ENCODE data around the gene DIO3. TPM values are rescaled to one million over a fixed set of nuclear protein-coding genes. Genes with fewer than 3 reads are reported as not detected.

The DIO3 gene
- total RNA-seq, 1 experiment from 2014 or later, result not detected

- no peaks in the 10 kb centered on the region for H3K79me2 ChIP-seq (ENCODE audit: insufficient read depth, low read length)
- no peak overlapping the region for H4K5ac ChIP-seq (ENCODE audit: insufficient read length, low read depth, low read length)
- H3K9me3 ChIP-seq (ENCODE audit: control insufficient read depth, low read depth, low read length), result peaks cover 10% of the 10 kb centered on the region
- no peak overlapping the region for H2BK12ac ChIP-seq (ENCODE audit: insufficient read length, low read depth, low read length)
- peak overlapping the region; percentile 43 for H3K4me2 ChIP-seq (ENCODE audit: insufficient read depth, insufficient read length, low read length)
- H2AFZ ChIP-seq (ENCODE audit: low read length), result no peak overlapping the region
- no peak overlapping the region for H3K18ac ChIP-seq (ENCODE audit: insufficient read length, low read depth, low read length)
- Mint-ChIP-seq H3K9me3 (peaks cover 19% of the 10 kb centered on the region in 2 experiments), H3K36me3 (ENCODE audit: insufficient read depth in 1 of 3, low read depth in 3 of 3) (peaks cover 4 to 9% (median 7%) of the 10 kb centered on the region in 3 experiments; a peak in 6 of 7 replicates), H3K4me1 (peaks cover 10 to 21% of the 10 kb centered on the region in 2 experiments), H3K4me3 (peak overlapping the region; percentile 14 to 58; a peak in 2 of 5 replicates), H3K27ac (no peak overlapping the region), H3K27me3 (ENCODE audit: low read depth) (peaks cover 91% of the 10 kb centered on the region)
- DNase-seq, result peak; percentile 51
- H3K4me1 ChIP-seq (ENCODE audit: insufficient read depth, low read length), result no peaks in the 10 kb centered on the region
- no peak overlapping the region for H4K8ac ChIP-seq (replicated peaks; ENCODE audit: insufficient read length, low read depth, low read length)
- peak overlapping the region; percentile 15; the same call in 1 of the 2 replicates for H3K14ac ChIP-seq (ENCODE audit: insufficient read depth, low read length)
- H3K27ac ChIP-seq (ENCODE audit: insufficient read length, low read depth, low read length), result no peak overlapping the region
- TF ChIP-seq CTCF (conservative IDR thresholded peaks at IDR 0.05), result peak; percentile 40; the same call in 2 of the 3 replicates
- no peak overlapping the region for H3K56ac ChIP-seq (ENCODE audit: insufficient read length, low read depth, low read length)
- peaks cover 2% of the 10 kb centered on the region for H4K20me1 ChIP-seq (ENCODE audit: control insufficient read depth, insufficient read depth, insufficient read length)
- no peak overlapping the region for H4K91ac ChIP-seq (ENCODE audit: insufficient read length, low read depth, low read length)
- H2BK20ac ChIP-seq (ENCODE audit: low read depth, low read length, poor library complexity, severe bottlenecking), result no peak overlapping the region
- H3K23me2 ChIP-seq (ENCODE audit: insufficient read length, low read depth, low read length, poor library complexity, severe bottlenecking), result peaks cover 11% of the 10 kb centered on the region
- H3K9ac ChIP-seq (ENCODE audit: extremely low read depth, insufficient read length, low read length), result no peak overlapping the region
- H2BK5ac ChIP-seq (ENCODE audit: insufficient read length, low read length), result no peak overlapping the region
- no peak overlapping the region for H2AK5ac ChIP-seq (ENCODE audit: insufficient read length, low read length)
- no peak overlapping the region for H3K4ac ChIP-seq (ENCODE audit: low read depth, low read length)
- no peak overlapping the region; the same call in 1 of the 2 replicates for H2BK15ac ChIP-seq (ENCODE audit: low read depth, low read length)
- H3T11ph ChIP-seq (ENCODE audit: low read length), result no peak overlapping the region
- no CpG with 5 or more reads among the region's 113 CpGs for WGBS (ENCODE audit: extremely low coverage, insufficient read length, low lambda C conversion rate)
- no peak overlapping the region for H2BK120ac ChIP-seq (ENCODE audit: low read depth, low read length, poor library complexity, severe bottlenecking)
- H3K23ac ChIP-seq (ENCODE audit: insufficient read length, low read depth, low read length), result no peak overlapping the region
- no peaks in the 10 kb centered on the region for H3K79me1 ChIP-seq (ENCODE audit: insufficient read depth, low read depth, low read length, poor library complexity, severe bottlenecking)
- H3K27me3 ChIP-seq (ENCODE audit: insufficient read depth, low read length), result peaks cover 60% of the 10 kb centered on the region
These were observed 1.4 kb upstream of the DIO3 start for GRCh38 chr14:101559624-101560533.

Data from H9 (cell line).